GM13976 (cell line): Measurements from ENCODE around the gene IQCM.

ENCODE experiments used
- DNase-seq: peaks from one replicate; pipeline ENCODE4 v3.0.0; 2012; ENCODE audit warnings: low spot score
- CTCF ChIP-seq: IDR thresholded peaks from 2 replicates; pipeline ENCODE4 v1.5.1; 2012; ENCODE audit warnings: borderline replicate concordance, mild to moderate bottlenecking; ENCODE audit not compliant: insufficient read depth; ENCODE audit errors: extremely low read depth, missing control alignments, control extremely low read depth
- in situ Hi-C: fragments of 300-500 bp; cut with MboI; formaldehyde crosslinking; loops from one replicate; pipeline ENCODE4 v1.12.0; 2022; ENCODE audit warnings: low sequenced_read_pairs, mixed read lengths, inconsistent platforms; ENCODE audit not compliant: unreplicated experiment

Gene IQCM

GRCh38 chr4:149553959-149554520, 261.6 kb downstream of the IQCM start:
- DNase-seq: no peak
- in situ Hi-C loops: no loop called here
- TF ChIP-seq CTCF: no peak

- no peak for DNase-seq
- TF ChIP-seq CTCF: no peak
- in situ Hi-C loops: no loop called here
Measured at GRCh38 chr4:149552601-149553000, 263.0 kb downstream of the IQCM start.

GRCh38 chr4:149549911-149550310, 265.7 kb downstream of the IQCM start:
- no peak for TF ChIP-seq CTCF
- in situ Hi-C loops: no loop called here
- DNase-seq: no peak

- in situ Hi-C loops: no loop called here
- TF ChIP-seq CTCF: no peak
- no peak for DNase-seq
Measured at GRCh38 chr4:149534779-149535178, 280.9 kb downstream of the IQCM start.

GRCh38 chr4:149531861-149532260, 283.8 kb downstream of the IQCM start:
- in situ Hi-C loops: no loop called here
- no peak for TF ChIP-seq CTCF
- DNase-seq: no peak

- no peak for DNase-seq
- no peak for TF ChIP-seq CTCF
- in situ Hi-C loops: no loop called here
Measured at GRCh38 chr4:149523039-149523438, 292.6 kb downstream of the IQCM start.
